GM04504 (cell line): Measurements from ENCODE around the gene MYOC.
"Not testable (repeated sequence)": the region's sequence is repeated elsewhere in the genome, so short reads cannot be mapped to it uniquely, and the experiment has no call there.

Experiments
- DNase-seq: peaks from one replicate; pipeline ENCODE4 v3.0.0-alpha.2; 2012; ENCODE audit warnings: low read depth

Gene MYOC

GRCh38 chr1:171606402-171606941 lies 46.0 kb downstream of the MYOC start:
- DNase-seq, result no peak

- not testable (repeated sequence) for DNase-seq
Observed at GRCh38 chr1:171603042-171603441, 49.4 kb downstream of the MYOC start.

GRCh38 chr1:171600862-171601261 lies 51.6 kb downstream of the MYOC start:
- no peak for DNase-seq

- not testable (repeated sequence) for DNase-seq
Observed at GRCh38 chr1:171600310-171600709, 52.2 kb downstream of the MYOC start.

GRCh38 chr1:171597203-171597602 lies 55.3 kb downstream of the MYOC start:
- no peak for DNase-seq

- no peak for DNase-seq
Observed at GRCh38 chr1:171596705-171597104, 55.8 kb downstream of the MYOC start.

GRCh38 chr1:171596119-171596518 lies 56.4 kb downstream of the MYOC start:
- no peak for DNase-seq

GRCh38 chr1:171595324-171595723 lies 57.2 kb downstream of the MYOC start:
- no peak for DNase-seq

GRCh38 chr1:171590022-171590421 lies 62.5 kb downstream of the MYOC start:
- DNase-seq, result no peak

GRCh38 chr1:171588230-171588629 lies 64.3 kb downstream of the MYOC start:
- DNase-seq, result no peak

- no peak for DNase-seq
Observed at GRCh38 chr1:171585715-171586114, 66.8 kb downstream of the MYOC start.
